SH-SY5Y (cell line): Measurements from ENCODE around the gene TMIE.

ENCODE experiments used
- GATA2 ChIP-seq: IDR thresholded peaks from 2 replicates; pipeline ENCODE4 v1.6.1; 2011; ENCODE audit warnings: mild to moderate bottlenecking, low read depth, low read length
- GATA3 ChIP-seq: IDR thresholded peaks from 2 replicates; pipeline ENCODE4 v1.6.1; 2011; ENCODE audit warnings: low read depth, mild to moderate bottlenecking, low read length, moderate library complexity

DNA sequence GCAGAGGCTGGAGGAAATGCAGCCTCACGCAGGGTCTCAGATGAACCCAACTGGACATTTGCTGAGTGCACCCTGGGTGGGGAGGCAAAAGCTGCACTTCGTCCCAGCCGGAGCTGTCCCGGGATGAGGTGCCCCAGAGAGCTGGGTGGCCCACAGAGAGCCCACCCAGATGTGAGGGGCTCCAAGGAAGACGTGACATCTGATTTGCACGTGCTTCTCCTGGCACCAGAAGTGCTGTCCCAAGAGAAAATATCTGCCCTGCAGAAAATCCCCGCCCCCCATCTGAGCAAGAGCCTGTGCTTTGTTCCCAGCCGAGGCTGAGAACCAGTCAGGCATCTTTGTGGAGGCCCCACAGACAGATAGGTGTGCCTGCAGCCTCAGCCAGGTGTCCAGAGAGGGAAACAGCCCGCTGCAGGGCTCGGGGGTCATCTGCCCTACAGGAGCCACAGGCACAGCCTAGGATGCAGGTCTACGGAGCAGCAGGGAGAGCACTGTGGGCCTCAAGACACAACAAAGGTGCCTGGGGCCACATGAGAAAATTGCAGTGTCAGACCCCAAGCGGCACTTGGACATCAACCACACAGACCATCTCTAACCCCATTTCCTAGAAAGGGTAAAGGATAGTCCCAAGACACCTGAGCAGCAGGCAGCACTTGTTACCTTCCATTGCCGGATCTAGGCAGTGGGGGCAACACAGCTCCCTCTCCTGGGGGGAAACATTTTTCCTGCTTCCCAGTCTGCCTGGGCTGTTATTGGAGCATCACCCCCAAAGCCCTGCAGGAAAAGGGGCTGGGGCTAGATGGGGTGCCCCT is 5.8 kb downstream of the TMIE start:
- no peak for TF ChIP-seq GATA2
- no peak for TF ChIP-seq GATA3
